Measurements from ENCODE around the gene SSMEM1.
"Not testable (repeated sequence)": the region's sequence is repeated elsewhere in the genome, so short reads cannot be mapped to it uniquely, and the experiment has no call there.

Gene SSMEM1, protein sequence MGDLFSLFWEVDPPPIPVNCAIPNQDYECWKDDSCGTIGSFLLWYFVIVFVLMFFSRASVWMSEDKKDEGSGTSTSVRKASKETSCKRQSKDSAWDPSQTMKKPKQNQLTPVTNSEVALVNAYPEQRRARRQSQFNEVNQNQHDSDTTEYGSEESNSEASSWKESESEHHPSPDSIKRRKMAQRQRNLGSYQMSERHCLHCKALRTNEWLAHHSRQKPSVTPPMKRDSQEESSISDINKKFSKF

DNA sequence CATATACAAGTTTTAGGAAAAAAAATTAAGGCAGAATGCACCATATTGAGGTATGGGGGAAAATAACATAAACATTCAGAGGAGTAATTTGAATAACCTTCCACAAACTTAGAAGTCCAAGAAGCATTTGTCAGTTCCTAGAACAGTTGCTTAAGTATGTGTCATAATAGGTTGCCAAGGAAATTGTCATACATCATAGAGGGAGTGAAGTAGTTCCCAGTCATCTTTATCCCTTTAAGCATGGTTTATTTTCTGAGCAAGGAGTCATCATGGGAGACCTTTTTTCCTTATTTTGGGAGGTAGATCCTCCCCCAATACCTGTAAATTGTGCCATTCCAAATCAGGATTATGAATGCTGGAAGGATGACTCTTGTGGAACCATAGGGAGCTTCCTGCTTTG, at the start of gene SSMEM1:
TSS of gene SSMEM1 (plus strand) at position 219 of the 400 bp plus-strand sequence. CDS start at position 270, 51 bp downstream.
- no peak for DNase-seq

DNA sequence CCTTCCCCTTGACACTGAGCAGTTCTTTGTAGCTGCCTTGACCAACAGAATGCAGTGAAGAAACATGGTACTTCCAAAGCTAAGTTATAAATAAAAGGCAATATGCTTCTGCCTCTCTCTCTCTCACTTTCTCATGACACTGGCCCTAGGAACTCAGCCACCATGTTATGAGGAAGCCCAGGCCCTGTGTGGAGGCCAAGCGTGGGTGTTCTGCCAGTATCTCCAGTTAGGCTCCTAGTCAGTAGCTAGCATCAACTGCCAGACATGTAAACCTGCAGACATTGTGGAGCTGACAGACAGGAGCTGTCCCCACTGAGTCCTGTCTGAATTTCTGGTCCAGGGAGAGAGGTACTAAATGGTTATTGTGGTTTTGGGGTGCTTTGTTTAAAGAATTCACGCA, 47.6 kb upstream of the SSMEM1 start:
- DNase-seq = no peak

DNA sequence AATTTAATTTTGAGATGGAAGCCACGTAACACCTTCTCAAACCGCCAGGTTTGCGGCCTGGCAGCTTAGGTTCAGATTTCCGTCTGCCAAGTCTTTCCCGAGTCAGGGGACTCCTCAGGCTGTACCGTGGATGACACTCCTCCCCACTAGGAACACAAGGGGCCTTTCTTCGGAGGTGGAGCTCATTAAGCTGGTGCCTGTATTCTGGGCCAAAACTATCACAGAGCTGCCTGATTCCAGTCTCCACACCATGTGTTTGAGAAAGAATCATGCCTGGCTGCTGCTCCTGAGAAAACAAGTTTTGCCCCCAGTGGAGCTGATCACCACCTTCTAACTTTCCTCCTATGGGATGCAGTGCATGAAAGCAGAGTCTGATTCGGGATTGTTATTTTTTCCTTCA, 47.2 kb upstream of the SSMEM1 start:
- no peak for DNase-seq

DNA sequence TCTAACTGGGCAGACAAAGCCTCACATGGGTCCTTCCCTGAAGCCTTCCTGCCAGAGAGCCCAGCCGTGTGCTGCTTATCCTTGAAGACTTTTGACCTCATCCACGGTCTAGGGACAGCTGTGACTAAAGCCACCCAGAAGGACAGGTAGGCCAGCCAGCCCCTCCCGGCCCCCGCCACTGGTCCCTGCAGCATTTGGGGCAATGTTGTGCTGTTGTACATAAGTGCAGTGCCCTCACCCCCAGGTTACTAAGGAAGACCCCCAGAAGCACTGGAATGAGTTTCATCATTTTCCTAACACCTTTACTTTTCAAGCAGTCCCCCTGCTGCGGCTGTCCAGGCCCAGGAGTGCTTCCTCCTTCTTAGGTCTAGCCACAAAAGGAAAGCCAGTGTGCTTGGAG, 45.5 kb upstream of the SSMEM1 start:
- no peak for DNase-seq

DNA sequence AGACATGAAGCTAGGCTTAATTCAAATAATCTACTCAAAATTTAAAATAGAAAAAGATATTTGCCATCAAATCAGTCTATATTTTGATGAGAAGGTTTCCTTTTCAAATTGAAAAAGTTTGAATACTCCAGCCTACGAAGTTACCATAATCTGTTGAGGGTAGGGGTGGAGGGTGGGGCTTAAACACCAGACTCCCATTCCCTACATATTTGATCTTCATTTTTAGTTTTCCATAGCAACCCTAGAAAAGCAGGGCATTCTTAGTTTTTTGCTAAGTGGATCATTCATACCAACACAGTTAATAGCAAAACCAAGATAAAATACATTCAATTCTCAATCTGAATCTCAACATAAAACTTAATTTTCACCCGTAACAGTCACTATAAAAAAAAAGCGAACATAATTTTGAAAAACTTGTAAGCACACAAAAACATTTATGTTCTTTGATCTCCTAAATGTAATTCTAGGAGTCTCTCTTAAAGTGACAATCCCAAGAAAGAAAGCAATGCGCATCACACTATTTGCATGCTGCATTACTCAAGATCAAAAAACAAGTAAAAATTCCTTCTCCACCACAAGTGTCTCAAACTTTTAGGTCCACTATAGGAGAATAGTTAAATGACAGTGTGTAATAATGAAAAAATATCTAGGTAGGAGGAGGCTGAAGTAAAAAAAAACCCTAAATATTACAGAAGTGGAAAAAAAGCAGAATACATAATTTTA, 33.3 kb upstream of the SSMEM1 start:
- no peak for DNase-seq

DNA sequence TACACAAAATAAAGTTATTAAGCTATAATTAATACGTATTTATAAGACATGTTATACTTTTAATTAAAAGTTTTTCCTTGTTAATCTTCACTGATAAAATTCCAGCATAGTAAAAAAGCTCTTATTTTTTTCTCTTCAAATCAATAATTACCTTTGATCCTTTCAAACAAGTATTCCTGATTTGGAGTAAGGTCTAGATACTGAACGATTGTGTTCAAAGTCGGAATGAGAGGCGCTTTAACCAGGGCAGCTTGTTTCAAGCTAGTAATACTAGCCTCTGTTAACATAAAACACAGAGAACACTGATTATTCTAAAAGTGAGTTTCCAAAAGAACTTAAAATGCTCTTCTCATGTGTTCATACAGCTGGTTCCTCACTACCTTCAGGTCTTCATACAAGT, 29.4 kb upstream of the SSMEM1 start:
- no peak for DNase-seq

DNA sequence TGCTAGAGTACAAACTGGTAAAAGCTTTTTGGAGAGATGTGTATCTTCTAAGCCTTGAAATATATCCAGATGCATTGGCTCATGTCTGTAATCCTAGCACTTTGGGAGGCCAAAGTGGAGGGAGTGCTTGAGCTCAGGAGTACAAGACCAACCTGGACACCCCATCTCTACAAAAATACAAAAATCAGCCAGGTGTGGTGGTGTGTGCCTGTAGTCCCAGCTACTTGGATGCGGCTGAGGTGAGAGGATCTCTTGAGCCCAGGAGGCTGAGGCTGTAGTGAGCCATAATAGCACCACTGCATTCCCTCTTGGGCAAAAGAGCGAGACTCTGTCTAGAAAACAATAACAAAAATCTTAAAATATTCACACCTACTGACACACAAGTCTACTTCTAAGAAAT, 28.0 kb upstream of the SSMEM1 start:
- no peak for DNase-seq

DNA sequence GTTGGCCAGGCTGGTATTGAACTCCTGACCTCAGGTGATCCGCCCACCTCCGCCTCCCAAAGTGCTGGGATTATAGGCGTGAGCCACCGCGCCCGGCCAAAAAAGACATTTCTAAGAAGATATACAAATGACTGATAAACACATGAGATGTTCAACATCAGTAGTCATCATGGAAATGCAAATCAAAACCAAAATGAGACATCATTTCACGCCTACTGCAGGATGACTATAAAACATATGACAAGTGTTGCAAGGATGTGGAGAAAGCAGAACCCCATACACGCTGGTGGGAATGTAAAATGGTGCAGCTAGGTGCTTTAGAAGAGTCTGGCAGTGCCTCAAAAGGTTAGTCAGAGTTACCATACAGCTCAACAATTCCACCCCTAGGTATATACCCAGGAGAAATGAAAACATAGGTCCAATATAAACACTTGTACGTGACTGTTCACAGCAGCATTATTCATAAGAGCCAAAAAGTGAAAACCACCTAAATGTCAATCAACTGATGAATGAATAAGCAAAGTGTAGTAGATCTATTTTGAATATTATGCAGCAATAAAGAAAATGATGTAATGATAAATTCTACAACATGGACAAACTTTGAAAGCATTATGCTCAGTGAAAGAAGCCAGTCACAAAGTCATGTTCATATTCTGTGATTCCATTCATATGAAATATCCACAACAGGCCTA, 26.9 kb upstream of the SSMEM1 start:
- peak; percentile 56 for DNase-seq

DNA sequence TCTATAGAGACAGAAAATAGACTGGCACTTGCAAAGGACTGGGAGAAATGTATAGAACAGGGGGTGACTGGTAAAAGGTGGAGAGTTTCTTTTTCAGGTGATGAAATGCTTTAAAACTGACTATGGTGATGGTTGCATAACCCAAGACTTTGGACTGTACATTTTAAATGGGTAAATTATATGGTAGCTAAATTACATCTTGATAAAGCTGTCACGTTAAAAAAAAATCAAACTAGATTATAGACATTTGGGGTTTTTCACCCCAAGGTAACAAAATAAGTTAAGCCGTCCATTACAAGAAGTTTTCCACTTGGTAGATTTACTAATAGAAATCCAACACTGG, 26.4 kb upstream of the SSMEM1 start:
- DNase-seq = no peak

DNA sequence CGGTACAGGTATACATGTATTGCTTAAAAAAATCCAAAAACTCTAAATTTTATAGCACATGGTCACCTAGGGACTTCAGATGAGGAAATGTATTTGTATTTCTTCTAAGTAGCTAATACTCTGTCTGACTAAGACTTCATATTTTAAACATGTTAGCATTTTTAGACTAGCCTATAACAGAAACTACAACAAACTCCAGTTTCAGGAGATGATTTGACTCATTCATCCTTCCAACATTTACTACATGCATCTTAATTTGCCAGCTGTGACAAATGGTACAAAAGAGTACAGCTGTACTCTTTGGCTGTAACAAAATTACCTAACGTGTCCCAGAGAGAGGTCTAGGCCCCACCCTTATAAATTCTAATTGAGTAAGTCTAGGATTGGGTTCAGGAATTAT, 24.7 kb upstream of the SSMEM1 start:
- no peak for DNase-seq

DNA sequence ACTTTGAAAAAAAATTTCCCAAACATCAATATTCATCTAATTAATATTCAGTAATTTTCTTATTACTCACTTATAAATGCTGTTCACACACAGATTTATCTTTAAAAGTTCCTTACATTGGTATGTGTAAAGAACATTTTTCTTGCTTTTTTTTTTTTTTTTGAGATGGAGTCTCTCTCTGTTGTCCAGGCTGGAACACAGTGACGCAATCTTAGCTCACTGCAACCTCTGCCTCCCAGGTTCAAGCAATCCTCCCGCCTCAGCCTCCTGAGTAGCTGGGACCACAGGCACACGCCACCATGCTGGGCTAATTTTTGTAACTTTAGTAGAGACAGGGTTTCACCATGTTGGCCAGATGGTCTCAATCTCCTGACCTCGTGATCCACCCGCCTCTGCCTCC, 23.3 kb upstream of the SSMEM1 start:
- DNase-seq = not testable (repeated sequence)

DNA sequence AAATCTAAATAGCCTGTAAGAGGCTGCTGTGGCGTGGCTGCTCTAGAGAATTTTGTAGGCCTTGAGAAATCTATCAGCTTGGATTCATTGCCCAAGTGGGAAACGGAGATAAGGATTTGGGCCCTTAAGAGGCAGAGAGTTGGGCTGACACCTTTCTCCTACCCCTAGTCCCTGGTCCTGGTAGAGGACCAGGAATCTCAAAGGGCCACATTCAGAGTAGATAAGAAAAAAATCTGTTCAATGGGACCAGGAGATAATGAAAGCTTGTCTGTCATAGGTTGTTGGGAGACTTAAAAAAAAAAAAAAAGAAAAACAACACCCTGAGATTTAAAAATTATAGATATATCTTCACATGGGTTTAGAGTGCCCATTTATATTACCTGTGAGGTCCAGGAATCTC, 20.3 kb upstream of the SSMEM1 start:
- DNase-seq = no peak

DNA sequence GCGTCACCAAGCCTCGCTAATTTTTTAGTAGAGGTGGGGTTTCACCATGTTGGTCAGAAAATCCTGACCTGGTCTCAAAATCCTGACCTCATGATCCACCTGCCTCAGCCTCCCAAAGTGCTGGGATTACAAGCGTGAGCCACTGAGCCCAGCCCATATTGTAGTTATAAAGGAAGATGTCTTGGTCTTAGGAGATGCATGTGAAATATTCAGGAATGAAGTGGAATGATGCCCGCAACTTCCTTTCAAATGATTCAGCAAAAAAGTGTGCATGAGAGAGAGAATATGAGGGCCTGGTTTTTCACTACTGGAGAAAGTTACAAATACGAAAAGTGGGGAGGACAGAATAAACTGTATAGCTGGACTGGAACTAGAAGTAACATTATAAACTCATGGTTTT, 18.3 kb upstream of the SSMEM1 start:
- DNase-seq = no peak

DNA sequence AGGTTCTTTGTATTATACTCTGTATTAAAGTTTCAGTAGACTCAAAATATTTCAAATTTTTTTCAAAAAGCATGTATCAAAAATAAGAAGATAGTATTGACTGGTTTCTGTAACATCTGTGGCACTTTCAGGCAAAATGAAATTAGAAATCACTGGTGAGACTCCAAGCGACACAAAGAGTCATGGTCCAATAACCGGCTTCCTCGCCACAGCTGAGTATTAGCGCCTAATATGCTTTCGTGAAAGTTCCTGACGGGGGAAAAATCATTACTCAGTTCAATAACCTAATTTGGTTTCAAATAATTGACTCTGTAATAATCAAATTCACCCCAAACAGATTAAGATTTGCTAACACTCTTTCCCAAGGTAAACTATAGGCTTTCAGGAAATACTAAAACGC, 15.9 kb upstream of the SSMEM1 start:
- DNase-seq = no peak

DNA sequence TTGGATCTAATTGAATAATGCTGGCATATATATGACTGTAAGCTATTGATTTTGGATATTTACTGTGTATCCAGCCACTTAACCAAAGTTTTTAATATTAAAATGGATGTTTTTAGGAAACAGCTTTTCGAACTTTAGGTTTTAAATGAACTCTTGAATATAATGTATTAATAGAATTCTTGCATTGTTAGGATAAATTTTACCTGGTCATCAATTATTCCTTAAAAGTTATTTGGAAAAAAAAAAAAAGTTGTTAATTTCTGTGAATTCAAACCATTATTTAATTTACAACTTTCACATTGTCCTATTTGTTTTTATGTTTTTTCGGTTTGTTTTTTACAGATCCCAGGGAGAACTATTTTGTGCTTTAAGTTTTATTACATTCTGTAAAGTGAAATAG, 12.3 kb upstream of the SSMEM1 start:
- DNase-seq = no peak

DNA sequence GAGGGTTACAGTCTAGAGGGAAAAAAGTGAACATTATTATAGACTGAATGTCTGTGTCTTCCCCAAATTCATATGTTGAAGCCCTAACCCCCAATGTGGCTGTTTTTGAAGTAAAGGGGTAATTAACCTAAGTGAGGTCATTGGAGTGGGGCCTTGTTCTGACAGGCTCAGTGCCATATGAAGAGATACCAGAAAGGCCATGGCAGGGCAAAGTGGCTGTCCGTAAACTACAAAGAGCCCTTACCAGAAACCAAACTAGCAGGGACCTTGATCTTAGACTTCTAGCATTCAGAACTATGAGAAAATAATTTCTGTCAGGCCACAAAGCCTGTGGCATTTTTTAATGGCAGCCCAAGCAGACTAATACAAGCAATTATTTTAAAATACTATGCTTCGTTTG, 11.2 kb upstream of the SSMEM1 start:
- DNase-seq = no peak

DNA sequence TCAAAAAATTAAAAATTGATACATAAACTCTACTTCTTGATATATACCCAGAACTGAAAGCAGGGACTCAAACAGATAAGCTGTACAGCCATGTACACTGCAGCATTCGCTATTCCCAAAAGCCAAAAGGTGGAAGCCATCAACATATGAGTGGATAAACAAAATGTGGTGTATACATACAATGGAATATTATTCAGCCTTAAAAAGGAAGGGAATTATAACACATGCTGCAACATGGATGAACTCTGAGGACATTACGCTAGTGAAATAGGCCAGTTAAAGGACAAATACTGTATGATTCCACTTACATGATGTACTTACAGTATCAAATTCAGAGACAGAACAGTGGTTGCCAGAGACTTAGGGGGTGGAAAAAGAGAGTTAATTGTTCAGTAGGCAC, 10.6 kb upstream of the SSMEM1 start:
- no peak for DNase-seq

DNA sequence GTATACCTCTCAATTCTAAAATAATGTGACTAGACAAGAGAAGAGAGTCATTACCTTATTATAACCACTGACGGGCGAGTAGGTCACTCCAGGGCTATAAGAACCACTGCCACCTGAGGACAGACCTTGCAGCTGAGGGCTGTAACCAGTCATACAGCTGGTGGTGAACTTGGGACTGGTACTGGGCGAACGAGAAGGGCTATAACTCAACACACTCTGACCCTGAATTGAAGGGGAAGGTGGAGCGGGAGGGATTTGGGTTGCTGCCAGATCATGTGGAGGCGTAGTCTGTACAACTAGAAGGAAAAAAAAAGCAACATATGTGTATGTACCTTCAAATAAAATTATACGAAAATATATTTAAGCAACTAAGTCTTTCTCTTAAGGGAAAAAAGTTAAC, 5.9 kb upstream of the SSMEM1 start:
- DNase-seq = no peak

DNA sequence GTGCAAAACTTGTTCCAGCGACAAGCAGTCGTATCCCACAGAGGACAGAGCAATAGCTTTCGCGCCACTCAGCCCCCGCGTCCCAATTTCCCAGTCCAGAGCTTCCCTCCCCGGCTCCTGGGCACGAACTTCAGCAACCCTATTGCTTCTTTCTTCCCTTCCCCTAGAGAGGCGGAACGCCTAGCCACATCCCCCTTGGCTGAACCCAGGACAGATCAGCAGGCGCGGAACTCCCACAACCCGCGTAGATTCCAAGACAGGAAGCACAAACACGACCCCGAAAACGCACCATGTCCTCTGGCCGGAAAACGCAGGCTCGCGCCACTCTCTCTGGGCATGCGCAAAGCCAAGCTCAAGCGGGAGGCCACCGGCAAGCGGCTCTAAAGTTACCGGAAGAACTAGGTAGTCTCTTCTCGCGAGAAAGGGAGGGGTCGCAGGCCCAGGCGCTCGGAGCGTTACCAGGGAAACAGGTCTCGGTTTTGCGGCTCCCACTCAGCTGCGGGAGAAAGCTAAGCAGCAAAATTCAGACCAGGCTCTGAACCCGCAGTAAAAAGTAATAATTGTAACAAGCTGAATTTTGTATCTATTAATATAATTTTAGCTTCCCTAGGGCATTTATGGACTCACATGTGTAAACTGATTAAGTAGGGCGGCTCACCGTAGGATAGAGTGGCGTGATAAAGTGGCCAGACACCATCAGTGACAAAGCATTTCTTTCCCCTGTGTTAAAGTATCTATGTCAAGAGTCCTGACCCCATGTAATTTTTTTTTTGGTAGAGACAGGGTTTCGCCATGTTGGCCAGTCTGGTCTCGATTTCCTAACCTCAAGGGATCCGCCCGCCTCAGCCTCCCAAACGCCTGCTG, 2.3 kb upstream of the SSMEM1 start, which contains the start of gene TMEM209:
TSS of gene TMEM209 (minus strand) at position 323 of the 864 bp plus-strand sequence. CDS start at position 292, 31 bp downstream.
- peak; percentile 95 for DNase-seq

DNA sequence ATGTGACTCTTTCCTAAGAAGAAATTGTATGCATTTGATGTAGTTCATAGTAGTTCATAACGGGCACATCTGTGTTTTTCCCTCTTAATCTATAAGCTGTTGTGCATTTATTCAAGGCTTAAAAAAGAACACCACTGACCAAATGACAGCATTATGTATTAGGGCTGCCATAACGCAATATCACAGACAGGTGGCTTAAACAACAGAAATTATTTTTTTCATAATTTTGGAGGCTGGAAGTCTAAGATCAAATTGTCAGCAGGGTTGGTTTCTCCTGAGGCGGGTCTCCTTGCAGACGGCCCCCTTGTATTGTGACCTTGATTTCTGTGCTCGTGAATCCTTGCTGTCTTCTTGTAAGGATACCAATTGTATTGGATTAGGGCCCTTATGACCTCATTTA, 627 bp upstream of the SSMEM1 start:
- DNase-seq = no peak

DNA sequence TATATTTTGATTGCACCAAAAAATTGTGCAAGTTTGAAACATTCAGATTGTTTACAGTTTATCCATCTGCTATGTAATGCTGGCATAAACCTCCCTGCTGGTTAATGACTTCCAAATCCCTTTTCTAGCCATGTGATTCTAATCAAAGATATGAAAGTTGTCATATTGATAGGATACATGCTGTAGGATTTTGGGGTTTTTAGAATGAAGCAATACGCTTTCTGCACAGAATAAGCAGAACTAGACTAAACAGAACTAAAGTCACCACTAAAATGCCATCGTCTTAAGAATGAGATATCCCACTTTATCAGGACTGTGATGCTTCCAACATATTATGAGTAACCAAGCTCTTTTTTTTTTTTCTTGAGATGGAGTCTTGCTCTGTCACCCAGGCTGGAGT, 856 bp downstream of the SSMEM1 start:
- DNase-seq = no peak

DNA sequence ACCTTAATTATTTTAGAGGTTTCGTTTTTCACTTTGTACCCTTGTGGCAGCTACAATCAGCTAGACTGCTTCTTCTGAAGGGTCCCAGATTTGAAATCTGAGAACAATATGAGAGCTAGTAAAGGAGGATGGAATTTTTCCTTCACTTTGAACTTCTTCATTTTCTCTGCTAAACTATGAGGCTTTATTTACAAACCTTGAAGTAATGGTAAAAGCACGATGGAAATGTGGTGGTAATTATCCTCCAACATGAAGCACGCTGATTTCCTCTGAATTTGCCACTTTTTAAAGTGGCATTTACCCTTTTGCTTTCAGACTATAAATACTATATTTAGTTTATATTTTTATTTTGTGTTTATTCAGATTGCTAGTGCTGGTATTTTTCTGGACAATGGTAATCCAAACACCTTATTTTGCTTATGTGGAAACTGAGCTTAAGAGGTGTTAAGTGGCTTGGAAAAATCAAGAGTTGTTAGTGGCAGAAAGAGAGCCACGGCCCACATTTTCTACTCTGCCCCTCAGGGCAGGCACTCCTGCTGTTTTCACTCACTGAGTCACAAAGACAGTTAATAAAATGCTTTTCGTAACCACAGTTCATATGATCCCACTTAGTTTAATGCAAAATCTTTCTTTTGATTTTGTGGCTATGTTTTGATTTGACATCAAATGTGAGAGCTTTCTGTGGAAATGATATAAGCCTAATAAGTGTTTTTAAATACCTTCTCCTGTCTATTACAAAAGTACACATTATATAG, 2.7 kb downstream of the SSMEM1 start:
- DNase-seq = no peak

DNA sequence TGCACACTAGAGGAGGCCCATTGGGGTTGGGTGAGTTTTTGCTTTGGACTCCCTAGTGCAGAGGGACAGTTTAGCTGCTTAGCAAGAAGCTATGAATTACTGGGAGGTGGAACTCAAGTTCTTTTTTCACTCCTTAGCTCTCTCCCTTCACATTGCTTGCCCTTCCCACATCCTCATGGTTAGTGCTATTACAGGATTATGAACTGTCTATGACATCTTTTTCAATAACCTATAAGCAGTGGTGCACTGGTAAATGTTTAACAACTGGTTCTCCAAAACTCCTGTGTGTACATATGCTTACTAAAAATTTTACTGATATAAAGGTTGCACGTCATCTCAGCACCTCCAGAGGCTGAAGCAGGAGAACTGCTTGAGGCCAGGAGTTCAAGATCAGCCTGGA, 6.2 kb downstream of the SSMEM1 start:
- DNase-seq = no peak
